SK-N-SH treated with all-trans-retinoic acid at 6 μM for 48 hours (cell line): ENCODE data around the gene FASLG.
A peak's percentile ranks its signal among the peaks of the same experiment; 100 is the strongest.

ENCODE experiments used
- ATAC-seq: fragments of 200-7000 bp; cut with Tn5 transposase; 3 replicates; pipeline ENCODE4 v1.9.1; 2020; ENCODE audit warnings: mild to moderate bottlenecking, moderate library complexity
- BACH2 ChIP-seq: fragments of 250-450 bp; sonication (Bioruptor Pico); IDR thresholded peaks from 2 replicates; pipeline ENCODE4 v1.9.0; 2021; ENCODE audit warnings: mild to moderate bottlenecking, borderline replicate concordance
- CSDC2 ChIP-seq: fragments of 250-450 bp; sonication (Bioruptor Pico); IDR thresholded peaks from 2 replicates; pipeline ENCODE4 v1.5.0; 2020; ENCODE audit warnings: mild to moderate bottlenecking, moderate library complexity
- ESRRG ChIP-seq: fragments of 250-450 bp; sonication (Bioruptor Pico); IDR thresholded peaks from 2 replicates; pipeline ENCODE4 v1.6.1; 2021; ENCODE audit warnings: mild to moderate bottlenecking
- GLIS3 ChIP-seq: fragments of 250-450 bp; sonication (Bioruptor Pico); IDR thresholded peaks from 2 replicates; pipeline ENCODE4 v1.5.0; 2020; ENCODE audit warnings: mild to moderate bottlenecking, moderate library complexity
- ISL1 ChIP-seq: fragments of 250-450 bp; sonication (Bioruptor Pico); IDR thresholded peaks from 2 replicates; pipeline ENCODE4 v2.1.2; 2022; ENCODE audit warnings: mild to moderate bottlenecking, moderate library complexity
- OSR1 ChIP-seq: fragments of 250-450 bp; sonication (Bioruptor Pico); IDR thresholded peaks from 2 replicates; pipeline ENCODE4 v1.8.0; 2022; ENCODE audit warnings: moderate library complexity, mild to moderate bottlenecking, inconsistent platforms
- POU6F1 ChIP-seq: fragments of 250-450 bp; sonication (Bioruptor Pico); IDR thresholded peaks from 2 replicates; pipeline ENCODE4 v1.8.0; 2021; ENCODE audit warnings: low read depth, mild to moderate bottlenecking, moderate library complexity, borderline replicate concordance
- PPARA ChIP-seq: fragments of 250-450 bp; sonication (Bioruptor Pico); IDR thresholded peaks from 2 replicates; pipeline ENCODE4 v1.5.0; 2020; ENCODE audit warnings: mild to moderate bottlenecking, borderline replicate concordance
- RARB ChIP-seq: fragments of 250-450 bp; sonication (Bioruptor Pico); IDR thresholded peaks from 2 replicates; pipeline ENCODE4 v1.8.0; 2021; ENCODE audit warnings: mild to moderate bottlenecking, moderate library complexity
- SNAI2 ChIP-seq: fragments of 250-450 bp; sonication (Bioruptor Pico); IDR thresholded peaks from 2 replicates; pipeline ENCODE4 v1.5.0; 2020; ENCODE audit warnings: mild to moderate bottlenecking, moderate library complexity
- TCF4 ChIP-seq: fragments of 250-450 bp; sonication (Bioruptor Pico); IDR thresholded peaks from 2 replicates; pipeline ENCODE4 v1.8.0; 2021; ENCODE audit warnings: mild to moderate bottlenecking, moderate library complexity, borderline replicate concordance
- TOX ChIP-seq: fragments of 250-450 bp; sonication (Bioruptor Pico); IDR thresholded peaks from 2 replicates; pipeline ENCODE4 v1.8.0; 2021; ENCODE audit warnings: mild to moderate bottlenecking, moderate library complexity, borderline replicate concordance
- ZC3H10 ChIP-seq: fragments of 250-450 bp; sonication (Bioruptor Pico); IDR thresholded peaks from 2 replicates; pipeline ENCODE4 v1.5.1; 2021; ENCODE audit warnings: mild to moderate bottlenecking, moderate library complexity
- ZFP30 ChIP-seq: fragments of 450-650 bp; formaldehyde crosslinking; IDR thresholded peaks from 2 replicates; pipeline ENCODE4 v1.5.0; 2022; ENCODE audit warnings: mild to moderate bottlenecking, moderate library complexity
- ZNF565 ChIP-seq: fragments of 450-650 bp; formaldehyde crosslinking; conservative IDR thresholded peaks from 2 replicates; pipeline ENCODE4 v1.5.0; 2020; ENCODE audit warnings: low read depth, mild to moderate bottlenecking, moderate library complexity
- ZNF70 ChIP-seq: fragments of 450-650 bp; formaldehyde crosslinking; IDR thresholded peaks from 2 replicates; pipeline ENCODE4 v1.5.0; 2020; ENCODE audit warnings: mild to moderate bottlenecking, moderate library complexity
- ZNF8 ChIP-seq: fragments of 450-650 bp; formaldehyde crosslinking; IDR thresholded peaks from 2 replicates; pipeline ENCODE4 v1.5.0; 2020; ENCODE audit warnings: mild to moderate bottlenecking, moderate library complexity
- TF ChIP-seq, protein P1 (sequence below): fragments of 250-450 bp; sonication (Bioruptor Pico); IDR thresholded peaks from 2 replicates; pipeline ENCODE4 v1.5.1; 2021; ENCODE audit warnings: mild to moderate bottlenecking, moderate library complexity
- TF ChIP-seq, protein P2 (sequence below): fragments of 250-450 bp; sonication (Bioruptor Pico); IDR thresholded peaks from 2 replicates; pipeline ENCODE4 v1.5.1; 2020; ENCODE audit warnings: low read depth, mild to moderate bottlenecking, moderate library complexity
- TF ChIP-seq, protein P3 (sequence below): fragments of 250-450 bp; sonication (Bioruptor Pico); IDR thresholded peaks from 2 replicates; pipeline ENCODE4 v1.8.0; 2020; ENCODE audit warnings: mild to moderate bottlenecking, moderate library complexity, borderline replicate concordance

FASLG gene

DNA sequence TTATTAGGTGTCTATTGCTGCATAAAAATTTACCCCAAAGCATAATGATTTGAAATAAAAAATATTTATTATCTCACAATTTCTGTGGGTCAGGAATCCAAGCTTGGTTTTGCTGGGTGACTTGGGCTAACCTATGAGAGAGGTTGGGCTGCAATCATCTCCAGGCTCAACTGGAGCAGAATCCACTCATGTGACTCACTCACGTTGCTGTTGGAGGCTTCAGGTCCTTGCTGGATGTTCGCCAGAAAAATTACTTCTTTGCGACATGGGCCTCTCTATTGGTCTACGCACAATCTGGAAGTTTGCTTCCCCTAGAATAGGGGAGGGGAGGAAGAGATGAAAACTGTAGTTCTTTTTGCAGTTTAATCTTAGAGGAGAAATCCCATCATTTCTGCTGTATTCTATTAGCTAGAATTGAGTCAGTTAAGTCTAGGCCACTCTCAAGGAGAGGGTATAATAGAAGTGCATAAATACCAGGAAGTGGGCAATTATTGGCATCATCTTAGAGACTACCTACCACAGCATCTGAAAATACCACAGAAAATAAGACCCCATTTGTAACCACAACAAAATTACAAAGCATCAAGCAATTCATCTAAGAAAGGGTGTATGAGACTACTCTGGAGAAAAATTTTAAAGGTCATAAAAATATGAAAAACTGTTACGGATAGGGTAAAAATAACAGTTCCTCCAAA is 5.7 kb upstream of the FASLG start:
- peak; percentile 45 for ATAC-seq
- no peak for TF ChIP-seq ZNF8 (CRISPR knock-in tag)
- TF ChIP-seq TOX (CRISPR knock-in tag), result no peak
- TF ChIP-seq, protein P1, sequence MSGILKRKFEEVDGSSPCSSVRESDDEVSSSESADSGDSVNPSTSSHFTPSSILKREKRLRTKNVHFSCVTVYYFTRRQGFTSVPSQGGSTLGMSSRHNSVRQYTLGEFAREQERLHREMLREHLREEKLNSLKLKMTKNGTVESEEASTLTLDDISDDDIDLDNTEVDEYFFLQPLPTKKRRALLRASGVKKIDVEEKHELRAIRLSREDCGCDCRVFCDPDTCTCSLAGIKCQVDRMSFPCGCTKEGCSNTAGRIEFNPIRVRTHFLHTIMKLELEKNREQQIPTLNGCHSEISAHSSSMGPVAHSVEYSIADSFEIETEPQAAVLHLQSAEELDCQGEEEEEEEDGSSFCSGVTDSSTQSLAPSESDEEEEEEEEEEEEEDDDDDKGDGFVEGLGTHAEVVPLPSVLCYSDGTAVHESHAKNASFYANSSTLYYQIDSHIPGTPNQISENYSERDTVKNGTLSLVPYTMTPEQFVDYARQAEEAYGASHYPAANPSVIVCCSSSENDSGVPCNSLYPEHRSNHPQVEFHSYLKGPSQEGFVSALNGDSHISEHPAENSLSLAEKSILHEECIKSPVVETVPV (CRISPR knock-in tag), result no peak

DNA sequence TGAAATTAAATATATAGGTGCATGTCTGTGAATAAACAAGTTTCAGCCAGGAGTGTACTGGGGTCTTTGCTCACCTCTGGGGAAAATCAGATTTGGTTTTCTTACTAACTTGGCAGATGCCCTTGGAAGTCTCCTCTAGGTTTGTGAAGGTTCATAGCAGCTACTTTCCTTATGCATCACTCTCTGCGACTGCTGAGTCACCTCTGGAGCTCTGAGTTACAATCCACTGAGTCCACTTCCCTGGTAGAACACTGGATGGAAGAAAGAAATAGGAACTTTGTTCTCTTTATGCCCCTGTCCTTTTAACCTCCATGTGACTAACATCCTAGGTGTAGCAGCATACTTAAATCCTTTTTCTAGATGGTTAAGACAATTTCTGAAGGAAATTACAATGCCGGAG is 4.4 kb upstream of the FASLG start:
- ATAC-seq, result peak; percentile 93
- TF ChIP-seq TCF4 (CRISPR knock-in tag) (no peak), ZFP30 (no peak), TOX (CRISPR knock-in tag) (no peak), GLIS3 (CRISPR knock-in tag) (no peak), POU6F1 (CRISPR knock-in tag) (no peak), CSDC2 (no peak), RARB (no peak), ZNF8 (CRISPR knock-in tag) (no peak), SNAI2 (CRISPR knock-in tag) (no peak), ZC3H10 (no peak), ZNF70 (CRISPR knock-in tag) (no peak), ZNF565 (no peak), PPARA (no peak), OSR1 (CRISPR knock-in tag) (no peak)
- TF ChIP-seq, protein P2, sequence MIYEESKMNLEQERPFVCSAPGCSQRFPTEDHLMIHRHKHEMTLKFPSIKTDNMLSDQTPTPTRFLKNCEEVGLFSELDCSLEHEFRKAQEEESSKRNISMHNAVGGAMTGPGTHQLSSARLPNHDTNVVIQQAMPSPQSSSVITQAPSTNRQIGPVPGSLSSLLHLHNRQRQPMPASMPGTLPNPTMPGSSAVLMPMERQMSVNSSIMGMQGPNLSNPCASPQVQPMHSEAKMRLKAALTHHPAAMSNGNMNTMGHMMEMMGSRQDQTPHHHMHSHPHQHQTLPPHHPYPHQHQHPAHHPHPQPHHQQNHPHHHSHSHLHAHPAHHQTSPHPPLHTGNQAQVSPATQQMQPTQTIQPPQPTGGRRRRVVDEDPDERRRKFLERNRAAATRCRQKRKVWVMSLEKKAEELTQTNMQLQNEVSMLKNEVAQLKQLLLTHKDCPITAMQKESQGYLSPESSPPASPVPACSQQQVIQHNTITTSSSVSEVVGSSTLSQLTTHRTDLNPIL, result no peak
- TF ChIP-seq, protein P1 (CRISPR knock-in tag), result no peak

- TF ChIP-seq, protein P3, sequence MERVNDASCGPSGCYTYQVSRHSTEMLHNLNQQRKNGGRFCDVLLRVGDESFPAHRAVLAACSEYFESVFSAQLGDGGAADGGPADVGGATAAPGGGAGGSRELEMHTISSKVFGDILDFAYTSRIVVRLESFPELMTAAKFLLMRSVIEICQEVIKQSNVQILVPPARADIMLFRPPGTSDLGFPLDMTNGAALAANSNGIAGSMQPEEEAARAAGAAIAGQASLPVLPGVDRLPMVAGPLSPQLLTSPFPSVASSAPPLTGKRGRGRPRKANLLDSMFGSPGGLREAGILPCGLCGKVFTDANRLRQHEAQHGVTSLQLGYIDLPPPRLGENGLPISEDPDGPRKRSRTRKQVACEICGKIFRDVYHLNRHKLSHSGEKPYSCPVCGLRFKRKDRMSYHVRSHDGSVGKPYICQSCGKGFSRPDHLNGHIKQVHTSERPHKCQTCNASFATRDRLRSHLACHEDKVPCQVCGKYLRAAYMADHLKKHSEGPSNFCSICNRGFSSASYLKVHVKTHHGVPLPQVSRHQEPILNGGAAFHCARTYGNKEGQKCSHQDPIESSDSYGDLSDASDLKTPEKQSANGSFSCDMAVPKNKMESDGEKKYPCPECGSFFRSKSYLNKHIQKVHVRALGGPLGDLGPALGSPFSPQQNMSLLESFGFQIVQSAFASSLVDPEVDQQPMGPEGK (CRISPR knock-in tag), result no peak
- no peak for ATAC-seq
Observed at GRCh38 chr1:172656576-172656975, 2.3 kb upstream of the FASLG start.

DNA sequence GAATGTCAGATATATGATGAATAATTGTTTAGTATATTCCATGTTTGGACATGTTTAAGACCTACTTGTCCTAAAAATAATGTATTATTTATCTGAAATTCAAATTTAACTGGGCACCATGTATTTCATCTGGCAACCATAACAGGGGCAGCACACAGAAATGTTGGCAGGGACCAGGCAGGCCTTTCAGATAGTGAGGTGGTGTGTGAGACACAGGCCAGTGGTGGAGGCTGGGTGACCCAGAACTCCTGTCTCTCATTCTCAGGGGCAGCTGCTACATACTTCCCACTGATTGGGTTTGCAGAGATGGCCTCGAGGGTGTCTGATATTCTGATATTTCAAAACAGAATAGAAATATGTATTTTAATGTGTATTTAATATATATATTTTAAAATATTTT is 1.3 kb upstream of the FASLG start:
- no peak for ATAC-seq
- TF ChIP-seq PPARA (no peak), ZNF8 (CRISPR knock-in tag) (no peak), CSDC2 (no peak), BACH2 (no peak), TOX (CRISPR knock-in tag) (no peak), ISL1 (CRISPR knock-in tag) (no peak), ESRRG (no peak), GLIS3 (CRISPR knock-in tag) (no peak), ZFP30 (no peak), SNAI2 (CRISPR knock-in tag) (no peak), RARB (no peak), ZC3H10 (no peak)
- TF ChIP-seq, protein P1 (CRISPR knock-in tag), result no peak
- TF ChIP-seq, protein P3 (CRISPR knock-in tag), result no peak
